Loucy (cell line): ENCODE data around the gene MAGT1.

Experiments used
- H2AFZ ChIP-seq: fragments of 200-600 bp; sonication (generic); 2 replicates; pipeline ENCODE4 v1.6.0; 2016; ENCODE audit warnings: antibody characterized with exemption, mild to moderate bottlenecking, low read length, moderate library complexity
- H3F3A ChIP-seq: fragments of 200-600 bp; 2 replicates; pipeline ENCODE4 v1.6.0; 2016; ENCODE audit warnings: antibody characterized with exemption, low read depth, mild to moderate bottlenecking
- H3K27me3 ChIP-seq: fragments of 200-600 bp; sonication (generic); 2 replicates; pipeline ENCODE4 v1.6.1; 2014; ENCODE audit warnings: low read length, mild to moderate bottlenecking; ENCODE audit not compliant: insufficient read depth, poor library complexity, severe bottlenecking
- H3K36me3 ChIP-seq: fragments of 200-600 bp; sonication (generic); 2 replicates; pipeline ENCODE4 v1.6.1; 2016; ENCODE audit warnings: low read length; ENCODE audit not compliant: insufficient read depth
- H3K4me1 ChIP-seq: fragments of 200-600 bp; sonication (generic); 2 replicates; pipeline ENCODE4 v1.5.1; 2014; ENCODE audit warnings: low read length, mild to moderate bottlenecking; ENCODE audit not compliant: insufficient read depth, poor library complexity, severe bottlenecking
- H3K4me2 ChIP-seq: fragments of 200-600 bp; sonication (generic); 2 replicates; pipeline ENCODE4 v1.6.0; 2014; ENCODE audit warnings: antibody characterized with exemption, low read length, low read depth, mild to moderate bottlenecking; ENCODE audit not compliant: poor library complexity, severe bottlenecking
- H3K4me3 ChIP-seq: fragments of 200-600 bp; sonication (generic); 2 replicates; pipeline ENCODE4 v1.5.1; 2014; ENCODE audit warnings: low read length, mild to moderate bottlenecking, mixed read lengths; ENCODE audit not compliant: poor library complexity, severe bottlenecking
- H3K79me2 ChIP-seq: fragments of 200-600 bp; sonication (generic); 2 replicates; pipeline ENCODE4 v1.6.1; 2014; ENCODE audit warnings: low read length; ENCODE audit not compliant: insufficient read depth
- H3K9ac ChIP-seq: fragments of 200-600 bp; sonication (generic); 2 replicates; pipeline ENCODE4 v1.6.0; 2014; ENCODE audit warnings: mild to moderate bottlenecking, low read depth, low read length, moderate library complexity; ENCODE audit not compliant: poor library complexity, severe bottlenecking
- H3K9me2 ChIP-seq: fragments of 200-600 bp; sonication (generic); replicated peaks from 2 replicates; pipeline ENCODE4 v1.6.1; 2016; ENCODE audit warnings: low read depth, low read length, mixed read lengths
- H3K9me3 ChIP-seq: fragments of 200-600 bp; sonication (generic); 2 replicates; pipeline ENCODE4 v1.6.1; 2014; ENCODE audit warnings: mild to moderate bottlenecking, antibody characterized with exemption, low read length, low read depth; ENCODE audit not compliant: insufficient read depth
- H4K20me1 ChIP-seq: fragments of 200-600 bp; sonication (generic); 2 replicates; pipeline ENCODE4 v1.6.0; 2014; ENCODE audit warnings: antibody characterized with exemption, low read length, mild to moderate bottlenecking; ENCODE audit not compliant: insufficient read depth, poor library complexity, severe bottlenecking
- EZH2phosphoT487 ChIP-seq: fragments of 200-600 bp; IDR thresholded peaks from 2 replicates; pipeline ENCODE4 v1.6.1; 2018; ENCODE audit warnings: antibody characterized with exemption, mild to moderate bottlenecking, moderate library complexity, borderline replicate concordance
- TF ChIP-seq, protein P1 (sequence below): fragments of 200-600 bp; sonication (generic); conservative IDR thresholded peaks from 2 replicates; pipeline ENCODE4 v1.5.1; 2014; ENCODE audit warnings: mild to moderate bottlenecking, antibody characterized with exemption, low read length

MAGT1 gene

DNA sequence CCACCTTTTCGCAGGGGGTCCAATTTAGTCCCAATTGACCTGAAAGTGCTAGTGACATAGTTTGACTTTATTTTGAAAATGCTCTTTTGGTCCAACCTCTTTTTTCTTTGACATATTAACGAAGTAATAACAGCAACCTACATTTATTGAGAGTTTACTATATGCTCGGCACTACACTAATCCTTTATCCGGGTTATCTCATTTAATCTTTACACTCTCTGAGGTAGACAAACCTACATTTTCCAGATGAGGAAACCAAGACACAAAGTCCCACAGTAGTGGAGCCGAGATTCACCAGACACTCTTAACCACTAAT is 108.9 kb downstream of the MAGT1 start:
- Histone ChIP-seq H4K20me1 (peaks cover 39% of the 10 kb centered on the region), H3K9me3 (no peaks in the 10 kb centered on the region), H3K9me2 (no peaks in the 10 kb centered on the region), H2AFZ (peak overlapping the region; percentile 95), H3K36me3 (no peaks in the 10 kb centered on the region), H3K79me2 (peaks cover 57% of the 10 kb centered on the region), H3K27me3 (no peaks in the 10 kb centered on the region), H3K9ac (peak overlapping the region; percentile 94), H3K4me2 (peak overlapping the region; percentile 83), H3F3A (no peaks in the 10 kb centered on the region), H3K4me3 (peak overlapping the region; percentile 91), H3K4me1 (peaks cover 20% of the 10 kb centered on the region)
- TF ChIP-seq, protein P1, sequence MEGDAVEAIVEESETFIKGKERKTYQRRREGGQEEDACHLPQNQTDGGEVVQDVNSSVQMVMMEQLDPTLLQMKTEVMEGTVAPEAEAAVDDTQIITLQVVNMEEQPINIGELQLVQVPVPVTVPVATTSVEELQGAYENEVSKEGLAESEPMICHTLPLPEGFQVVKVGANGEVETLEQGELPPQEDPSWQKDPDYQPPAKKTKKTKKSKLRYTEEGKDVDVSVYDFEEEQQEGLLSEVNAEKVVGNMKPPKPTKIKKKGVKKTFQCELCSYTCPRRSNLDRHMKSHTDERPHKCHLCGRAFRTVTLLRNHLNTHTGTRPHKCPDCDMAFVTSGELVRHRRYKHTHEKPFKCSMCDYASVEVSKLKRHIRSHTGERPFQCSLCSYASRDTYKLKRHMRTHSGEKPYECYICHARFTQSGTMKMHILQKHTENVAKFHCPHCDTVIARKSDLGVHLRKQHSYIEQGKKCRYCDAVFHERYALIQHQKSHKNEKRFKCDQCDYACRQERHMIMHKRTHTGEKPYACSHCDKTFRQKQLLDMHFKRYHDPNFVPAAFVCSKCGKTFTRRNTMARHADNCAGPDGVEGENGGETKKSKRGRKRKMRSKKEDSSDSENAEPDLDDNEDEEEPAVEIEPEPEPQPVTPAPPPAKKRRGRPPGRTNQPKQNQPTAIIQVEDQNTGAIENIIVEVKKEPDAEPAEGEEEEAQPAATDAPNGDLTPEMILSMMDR = no peak
- no peak for TF ChIP-seq EZH2phosphoT487

DNA sequence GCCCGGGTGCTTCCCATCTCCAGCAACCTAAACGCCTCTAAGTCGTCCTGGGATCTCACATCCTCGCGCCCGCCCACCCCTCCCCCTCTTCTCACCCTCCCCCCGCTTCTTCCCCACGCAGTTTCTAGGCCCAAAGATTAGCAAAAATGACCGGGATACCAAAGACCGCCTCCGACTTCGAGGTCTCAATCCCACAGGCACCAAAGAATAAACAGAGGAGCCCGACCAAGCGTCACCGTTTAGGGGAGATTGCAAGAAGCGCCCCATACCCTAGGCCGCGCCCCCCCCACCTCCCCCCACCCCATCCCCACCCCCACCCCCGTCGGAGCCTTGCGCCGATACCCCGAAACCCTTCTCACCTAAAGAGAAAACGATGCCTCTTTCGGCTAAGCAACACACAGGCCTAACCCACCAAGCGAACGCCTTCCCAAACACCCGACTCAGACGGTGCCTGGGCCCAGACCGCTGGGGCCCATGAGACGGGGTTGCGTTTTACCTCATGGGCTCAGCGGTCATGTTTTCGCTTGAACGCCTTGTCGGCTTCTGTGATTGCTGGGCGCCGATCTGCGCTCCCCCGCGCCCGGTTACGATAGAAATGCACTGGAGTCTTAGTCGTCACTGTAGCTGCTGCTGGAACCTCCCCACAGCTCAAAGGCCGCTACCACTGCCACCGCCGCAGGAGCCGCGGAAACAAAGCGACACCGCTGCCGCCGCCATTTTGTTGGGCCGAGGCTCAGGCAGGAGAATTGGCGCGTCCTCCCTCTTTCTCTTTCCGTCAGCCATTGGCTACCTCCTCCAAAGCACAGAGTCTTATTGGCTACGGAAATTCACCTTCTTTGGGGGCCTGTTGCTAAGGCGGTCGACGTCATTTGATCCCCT is 109.5 kb downstream of the MAGT1 start, which contains the start of gene ATRX:
TSS of gene ATRX (minus strand) at position 731 of the 879 bp plus-strand sequence. CDS start at position 516, 215 bp downstream.
- no peaks in the 10 kb centered on the region for H3K27me3 ChIP-seq
- H3K9me2 ChIP-seq = no peaks in the 10 kb centered on the region
- no peaks in the 10 kb centered on the region for H3K36me3 ChIP-seq
- H3K9me3 ChIP-seq = no peaks in the 10 kb centered on the region
- no peaks in the 10 kb centered on the region for H3F3A ChIP-seq
- peak within 1 kb of the TSS; percentile 95 for H2AFZ ChIP-seq
- H3K79me2 ChIP-seq = peaks cover 63% of the 10 kb centered on the region
- TF ChIP-seq, protein P1 = no peak
- no peak for TF ChIP-seq EZH2phosphoT487
- peak within 1 kb of the TSS; percentile 91 for H3K4me3 ChIP-seq
- H3K4me2 ChIP-seq = peak within 1 kb of the TSS; percentile 92
- H4K20me1 ChIP-seq = peaks cover 40% of the 10 kb centered on the region
- H3K9ac ChIP-seq = peak within 1 kb of the TSS; percentile 94
- H3K4me1 ChIP-seq = peaks cover 20% of the 10 kb centered on the region

DNA sequence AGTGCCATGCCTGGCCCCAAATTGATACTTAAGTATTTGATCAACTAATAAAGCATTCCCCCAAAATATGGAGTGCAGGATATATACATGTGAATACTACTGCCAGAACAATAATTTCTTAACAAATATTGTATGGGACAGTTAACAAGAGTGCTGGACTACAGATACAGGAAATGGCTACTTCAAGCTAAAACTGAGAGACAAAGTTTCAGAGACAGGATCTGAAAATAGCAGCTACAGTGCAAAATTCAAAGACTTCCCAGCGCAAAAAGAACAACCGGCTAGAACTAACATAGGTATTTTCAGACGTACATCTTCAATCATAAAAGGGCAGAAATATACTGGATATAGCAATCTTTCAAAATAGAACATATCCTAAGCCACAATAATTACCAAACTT is 115.5 kb downstream of the MAGT1 start:
- Histone ChIP-seq H3K4me3 (peak overlapping the region; percentile 64), H3K4me1 (peaks cover 12% of the 10 kb centered on the region), H3K9me2 (no peaks in the 10 kb centered on the region), H3F3A (no peaks in the 10 kb centered on the region), H3K4me2 (peak overlapping the region; percentile 92), H3K27me3 (no peaks in the 10 kb centered on the region), H4K20me1 (peaks cover 67% of the 10 kb centered on the region), H3K9me3 (no peaks in the 10 kb centered on the region), H3K9ac (no peak overlapping the region), H3K36me3 (no peaks in the 10 kb centered on the region), H3K79me2 (peaks cover 99% of the 10 kb centered on the region), H2AFZ (no peak overlapping the region)
- no peak for TF ChIP-seq EZH2phosphoT487
- TF ChIP-seq, protein P1 = no peak
